Measurements from ENCODE around the gene LY6G5C. TPM values are rescaled to one million over a fixed set of nuclear protein-coding genes. Genes with fewer than 3 reads are reported as not detected.

The LY6G5C gene
- total and polyA plus RNA-seq, 2 of the 13 experiments (the other 11 are each of a cell fraction or from before 2014, with no cell fraction given): 0.33 to 0.55 TPM

GRCh38 chr6:31729515-31729978 lies 48.7 kb upstream of the LY6G5C start (continued):
- TF ChIP-seq MZF1 (CRISPR knock-in tag; IDR thresholded peaks at IDR 0.05; ENCODE audit: borderline replicate concordance) (no peak; the same call in 1 of the 2 replicates), GFI1 (CRISPR knock-in tag; IDR thresholded peaks at IDR 0.05; ENCODE audit: borderline replicate concordance) (peak; percentile 78), FOXA3 (CRISPR knock-in tag; IDR thresholded peaks at IDR 0.05) (peak; percentile 23; the same call in 1 of the 2 replicates), IRX3 (CRISPR knock-in tag; IDR thresholded peaks at IDR 0.05; ENCODE audit: borderline replicate concordance, low read depth) (no peak), ZNF281 (CRISPR knock-in tag; IDR thresholded peaks at IDR 0.05; ENCODE audit: borderline replicate concordance) (peak; percentile 61; the same call in 1 of the 2 replicates), ZNF441 (CRISPR knock-in tag; IDR thresholded peaks at IDR 0.05; ENCODE audit: borderline replicate concordance) (peak; percentile 9; the same call in 1 of the 2 replicates), HES4 (CRISPR knock-in tag; IDR thresholded peaks at IDR 0.05; ENCODE audit: borderline replicate concordance) (0 out of 2 replicates have a peak, but pooled peaks have one; percentile 32), ZNF772 (CRISPR knock-in tag; IDR thresholded peaks at IDR 0.05) (no peak), RFXAP (CRISPR knock-in tag; IDR thresholded peaks at IDR 0.05; ENCODE audit: borderline replicate concordance) (peak; percentile 75; the same call in 1 of the 2 replicates), ZNF724P (CRISPR knock-in tag; IDR thresholded peaks at IDR 0.05; ENCODE audit: borderline replicate concordance) (no peak), SKI (IDR thresholded peaks at IDR 0.05; ENCODE audit: partially characterized antibody) (no peak), MTA3 (CRISPR knock-in tag; IDR thresholded peaks at IDR 0.05) (no peak), SPEN (CRISPR knock-in tag; IDR thresholded peaks at IDR 0.05; ENCODE audit: low read depth) (peak; percentile 56; the same call in 1 of the 2 replicates), AHDC1 (CRISPR knock-in tag; IDR thresholded peaks at IDR 0.05; ENCODE audit: borderline replicate concordance) (no peak), SRSF9 (IDR thresholded peaks at IDR 0.05; ENCODE audit: borderline replicate concordance, insufficient read depth, low read depth, low read length, poor library complexity, severe bottlenecking) (no peak), ZNF143 (CRISPR knock-in tag; IDR thresholded peaks at IDR 0.05) (no peak), NR1H2 (CRISPR knock-in tag; IDR thresholded peaks at IDR 0.05; ENCODE audit: borderline replicate concordance, low read depth) (no peak), HDAC2 (CRISPR knock-in tag; IDR thresholded peaks at IDR 0.05) (peak; percentile 58; the same call in 1 of the 2 replicates), STAG1 (CRISPR knock-in tag; IDR thresholded peaks at IDR 0.05) (peak; percentile 94)
